Measurements from ENCODE around the gene APOBEC3C.
"Not testable (repeated sequence)": the region's sequence is repeated elsewhere in the genome, so short reads cannot be mapped to it uniquely, and the experiment has no call there.

Gene APOBEC3C

GRCh38 chr22:38981992-38982927 lies 31.8 kb upstream of the APOBEC3C start, which contains the start of gene APOBEC3B:
Gene APOBEC3B, plus strand, starts transcription at chr22:38982347. Its CDS starts 107 bp downstream, at chr22:38982454.
- DNase-seq (ENCODE audit: low read depth in 2 of 2): peak; percentile 46

GRCh38 chr22:38984224-38984623 lies 29.8 kb upstream of the APOBEC3C start:
- no peak for DNase-seq (ENCODE audit: low read depth in 2 of 2)

- peak; percentile 52 to 69 for DNase-seq (ENCODE audit: low read depth in 2 of 2)
Observed at GRCh38 chr22:38984784-38985757, 29.0 kb upstream of the APOBEC3C start.

- DNase-seq (ENCODE audit: low read depth in 2 of 2): no peak
Observed at GRCh38 chr22:38986629-38987028, 27.4 kb upstream of the APOBEC3C start.

- no peak for DNase-seq (ENCODE audit: low read depth in 2 of 2)
Observed at GRCh38 chr22:38987171-38987895, 26.7 kb upstream of the APOBEC3C start.

- DNase-seq (ENCODE audit: low read depth in 2 of 2): no peak
Observed at GRCh38 chr22:38989466-38989865, 24.6 kb upstream of the APOBEC3C start.

GRCh38 chr22:38992871-38993371 lies 21.1 kb upstream of the APOBEC3C start:
- not testable (repeated sequence) for DNase-seq (ENCODE audit: low read depth in 2 of 2)

- DNase-seq (ENCODE audit: low read depth in 2 of 2): no peak
Observed at GRCh38 chr22:38996105-38996504, 18.0 kb upstream of the APOBEC3C start.

- no peak for DNase-seq (ENCODE audit: low read depth in 2 of 2)
Observed at GRCh38 chr22:38997518-38997917, 16.5 kb upstream of the APOBEC3C start.

- DNase-seq (ENCODE audit: low read depth in 2 of 2): peak; percentile 41 to 53
Observed at GRCh38 chr22:39003165-39003638, 10.9 kb upstream of the APOBEC3C start.

GRCh38 chr22:39007177-39007576 lies 6.9 kb upstream of the APOBEC3C start:
- no peak for DNase-seq (ENCODE audit: low read depth in 2 of 2)

- DNase-seq (ENCODE audit: low read depth in 2 of 2): not testable (repeated sequence)
Observed at GRCh38 chr22:39008271-39008850, 5.7 kb upstream of the APOBEC3C start.

- DNase-seq (ENCODE audit: low read depth in 2 of 2): no peak
Observed at GRCh38 chr22:39010946-39011345, 3.1 kb upstream of the APOBEC3C start.

- no peak for DNase-seq (ENCODE audit: low read depth in 2 of 2)
Observed at GRCh38 chr22:39012533-39013511, 1.2 kb upstream of the APOBEC3C start.

- DNase-seq (ENCODE audit: low read depth in 2 of 2): not testable (repeated sequence)
Observed at GRCh38 chr22:39013561-39013941, 506 bp upstream of the APOBEC3C start.

GRCh38 chr22:39014723-39015121 lies 665 bp downstream of the APOBEC3C start:
- not testable (repeated sequence) for DNase-seq (ENCODE audit: low read depth in 2 of 2)

- DNase-seq (ENCODE audit: low read depth in 2 of 2): no peak
Observed at GRCh38 chr22:39016592-39016991, 2.5 kb downstream of the APOBEC3C start.

- no peak for DNase-seq (ENCODE audit: low read depth in 2 of 2)
Observed at GRCh38 chr22:39017596-39018365, 3.7 kb downstream of the APOBEC3C start.

Data from stimulated activated CD8-positive, alpha-beta memory T cell treated with anti-CD3 and anti-CD28 coated beads, Interleukin-2, amount 100 ng/mL, for 1 hour (primary cell).